Measurements from ENCODE around the gene FHIT. TPM values are rescaled to one million over a fixed set of nuclear protein-coding genes. Genes with fewer than 3 reads are reported as not detected.

FHIT gene
- total RNA-seq, 1 donor from 2014 or later: 23.8 TPM

DNA sequence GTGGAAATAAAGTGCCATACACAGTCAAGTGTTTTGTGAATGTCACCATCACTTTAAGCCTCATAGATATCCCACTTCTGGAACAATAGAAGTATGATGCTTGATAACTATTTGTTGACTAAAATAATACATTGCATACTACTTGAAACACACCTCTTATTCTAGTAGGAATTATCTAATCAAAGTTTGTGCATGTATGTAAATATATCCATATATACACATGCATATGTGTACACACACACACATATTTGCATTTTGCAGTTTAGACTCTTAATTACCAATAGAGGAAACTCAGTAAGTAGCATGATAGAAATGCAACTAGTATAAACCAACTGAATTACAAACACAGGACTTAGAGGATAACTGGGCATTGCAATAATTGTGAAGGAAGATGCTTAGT, 1084.1 kb downstream of the FHIT start:
- no peak overlapping the region for H3K4me3 Mint-ChIP-seq
- intact Hi-C loops (cut with micrococcal nuclease): no loop called here
- no peaks in the 10 kb centered on the region for H3K27me3 Mint-ChIP-seq
- no peaks in the 10 kb centered on the region for H3K36me3 Mint-ChIP-seq (ENCODE audit: low read depth)
- H3K27ac Mint-ChIP-seq: no peak overlapping the region
- H3K9me3 Mint-ChIP-seq: peaks cover 18% of the 10 kb centered on the region
- DNase-seq: no peak
- H3K4me1 Mint-ChIP-seq: peaks cover 2% of the 10 kb centered on the region

DNA sequence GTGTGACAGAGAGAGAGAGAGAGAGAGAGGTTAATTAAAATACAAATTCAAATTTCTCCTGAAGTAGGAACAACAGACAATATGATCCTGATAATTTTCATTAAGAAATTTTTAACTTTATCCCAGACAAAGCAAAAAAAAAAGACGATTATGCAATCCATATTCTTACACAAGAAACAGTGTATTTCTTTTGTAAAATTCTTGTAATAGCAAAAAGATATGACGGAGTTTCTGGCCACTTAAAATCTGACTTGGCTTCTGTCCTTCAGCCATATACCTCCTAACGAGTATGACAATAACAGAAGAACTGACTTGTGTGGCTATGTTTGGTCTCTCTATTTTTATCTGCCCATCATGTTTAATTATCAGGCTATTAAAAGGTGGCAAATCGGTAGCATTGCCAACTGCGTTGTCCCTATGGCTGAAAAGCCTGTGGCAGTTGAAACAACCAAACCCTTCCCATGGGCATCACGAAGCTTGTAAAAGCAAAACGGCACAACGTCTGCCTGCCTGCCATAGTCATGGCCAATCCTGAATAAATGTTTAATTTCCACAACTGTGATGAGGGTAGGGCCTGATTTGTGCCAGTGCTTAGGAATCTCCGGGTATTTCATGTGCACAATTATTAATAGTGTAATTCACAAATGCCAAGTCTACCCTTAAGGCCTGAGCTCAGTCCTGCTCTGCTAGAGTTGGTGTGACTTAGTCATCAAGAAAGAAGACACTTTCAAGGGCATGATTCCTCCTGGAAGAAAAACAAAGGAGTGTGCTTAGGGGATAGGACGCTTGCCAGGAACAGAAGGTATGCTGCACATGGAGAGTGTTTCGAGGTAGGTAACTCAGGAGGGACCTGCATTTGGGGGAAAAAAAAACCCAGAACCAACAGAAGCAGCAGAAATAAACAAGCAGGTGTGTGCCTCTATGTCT, 1090.2 kb downstream of the FHIT start:
- no peak for DNase-seq
- H3K27ac Mint-ChIP-seq: no peak overlapping the region
- peaks cover 11% of the 10 kb centered on the region for H3K9me3 Mint-ChIP-seq
- peaks cover 3% of the 10 kb centered on the region for H3K4me1 Mint-ChIP-seq
- H3K36me3 Mint-ChIP-seq (ENCODE audit: low read depth): no peaks in the 10 kb centered on the region
- H3K4me3 Mint-ChIP-seq: no peak overlapping the region
- no peaks in the 10 kb centered on the region for H3K27me3 Mint-ChIP-seq
- intact Hi-C loops (cut with micrococcal nuclease): no loop called here

GRCh38 chr3:60160111-60160821, 1091.0 kb downstream of the FHIT start:
- intact Hi-C loops (cut with micrococcal nuclease): no loop called here
- H3K36me3 Mint-ChIP-seq (ENCODE audit: low read depth): no peaks in the 10 kb centered on the region
- peaks cover 3% of the 10 kb centered on the region for H3K4me1 Mint-ChIP-seq
- DNase-seq: no peak
- H3K27ac Mint-ChIP-seq: no peak overlapping the region
- peaks cover 15% of the 10 kb centered on the region for H3K9me3 Mint-ChIP-seq
- no peaks in the 10 kb centered on the region for H3K27me3 Mint-ChIP-seq
- no peak overlapping the region for H3K4me3 Mint-ChIP-seq

GRCh38 chr3:60158035-60158434, 1093.2 kb downstream of the FHIT start:
- no peak for DNase-seq

GRCh38 chr3:60154011-60154410, 1097.2 kb downstream of the FHIT start:
- no peaks in the 10 kb centered on the region for H3K27me3 Mint-ChIP-seq

More at GRCh38 chr3:60158035-60158434, 1093.2 kb downstream of the FHIT start:
- Mint-ChIP-seq H3K27ac (no peak overlapping the region), H3K4me3 (no peak overlapping the region), H3K4me1 (peaks cover 3% of the 10 kb centered on the region), H3K36me3 (ENCODE audit: low read depth) (no peaks in the 10 kb centered on the region), H3K27me3 (no peaks in the 10 kb centered on the region), H3K9me3 (peaks cover 11% of the 10 kb centered on the region)
- intact Hi-C loops (cut with micrococcal nuclease): no loop called here

DNA sequence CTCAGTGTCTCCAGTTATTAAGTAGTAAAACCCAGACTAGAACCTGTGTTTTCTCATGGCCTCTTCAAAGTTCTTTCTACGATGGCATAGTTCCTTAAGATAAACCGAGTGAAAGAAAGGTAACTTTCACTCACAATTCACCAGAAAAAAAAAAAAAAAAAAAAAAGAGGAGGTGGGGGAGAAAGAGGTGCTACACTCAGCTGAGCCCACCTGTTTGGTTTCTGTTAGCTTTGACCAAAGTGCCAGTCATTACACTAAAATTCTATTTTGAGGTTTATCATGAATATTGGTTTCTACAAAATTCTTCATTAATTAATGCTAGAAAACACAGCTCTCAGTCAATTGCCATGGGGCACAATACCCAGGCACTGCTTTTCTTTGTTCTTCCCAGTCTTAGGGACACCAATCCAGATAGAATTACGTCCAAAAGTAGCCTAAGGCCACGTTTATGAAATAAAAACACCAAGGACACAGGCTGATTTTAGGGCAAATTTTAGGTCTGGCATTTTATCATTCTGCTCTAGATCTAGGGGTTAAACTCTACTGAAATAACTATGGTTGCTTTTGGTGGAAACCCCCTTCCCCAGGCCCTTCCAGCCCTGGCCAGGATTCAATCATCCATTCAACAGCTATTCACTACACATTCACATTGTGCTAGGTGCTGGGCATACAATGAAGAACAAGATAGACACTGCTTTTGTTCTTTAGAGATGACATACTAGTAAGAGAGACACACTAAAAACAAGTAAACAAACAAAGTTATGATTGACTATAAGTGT, 1097.8 kb downstream of the FHIT start:
- no peak overlapping the region for H3K27ac Mint-ChIP-seq
- H3K4me1 Mint-ChIP-seq: peaks cover 3% of the 10 kb centered on the region
- no peaks in the 10 kb centered on the region for H3K27me3 Mint-ChIP-seq
- peaks cover 15% of the 10 kb centered on the region for H3K9me3 Mint-ChIP-seq
- no peak overlapping the region for H3K4me3 Mint-ChIP-seq
- no peak for DNase-seq
- H3K36me3 Mint-ChIP-seq (ENCODE audit: low read depth): no peaks in the 10 kb centered on the region
- intact Hi-C loops (cut with micrococcal nuclease): no loop called here

More at GRCh38 chr3:60154011-60154410, 1097.2 kb downstream of the FHIT start:
- H3K4me3 Mint-ChIP-seq: no peak overlapping the region
- intact Hi-C loops (cut with micrococcal nuclease): no loop called here
- no peaks in the 10 kb centered on the region for H3K36me3 Mint-ChIP-seq (ENCODE audit: low read depth)
- peaks cover 12% of the 10 kb centered on the region for H3K9me3 Mint-ChIP-seq
- peaks cover 3% of the 10 kb centered on the region for H3K4me1 Mint-ChIP-seq
- no peak for DNase-seq
- no peak overlapping the region for H3K27ac Mint-ChIP-seq

DNA sequence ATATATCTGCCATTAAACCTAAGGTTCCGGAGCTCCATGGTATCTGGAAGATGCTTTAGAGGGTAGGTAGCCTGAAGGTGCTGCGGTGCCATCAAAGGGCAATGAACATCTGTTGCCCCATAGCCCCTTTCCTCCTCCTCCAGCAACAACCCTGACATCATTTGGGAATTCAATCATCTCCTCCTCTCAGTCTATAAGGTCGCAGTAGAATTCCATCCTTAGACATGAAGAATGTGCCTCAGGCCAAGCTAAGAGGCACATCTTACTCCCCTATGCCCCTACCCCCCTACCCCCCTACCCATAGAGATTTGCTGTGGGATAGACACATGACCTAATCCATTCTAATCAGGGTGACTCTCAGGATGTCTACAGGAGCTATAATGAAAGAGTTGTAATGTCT, 1101.8 kb downstream of the FHIT start:
- H3K4me1 Mint-ChIP-seq: peaks cover 5% of the 10 kb centered on the region
- H3K27me3 Mint-ChIP-seq: no peaks in the 10 kb centered on the region
- no peaks in the 10 kb centered on the region for H3K36me3 Mint-ChIP-seq (ENCODE audit: low read depth)
- intact Hi-C loops (cut with micrococcal nuclease): no loop called here
- H3K4me3 Mint-ChIP-seq: no peak overlapping the region
- peaks cover 8% of the 10 kb centered on the region for H3K9me3 Mint-ChIP-seq
- H3K27ac Mint-ChIP-seq: no peak overlapping the region
- no peak for DNase-seq

- H3K27ac Mint-ChIP-seq: no peak overlapping the region
- H3K27me3 Mint-ChIP-seq: no peaks in the 10 kb centered on the region
- peaks cover 5% of the 10 kb centered on the region for H3K4me1 Mint-ChIP-seq
- H3K9me3 Mint-ChIP-seq: peaks cover 8% of the 10 kb centered on the region
- intact Hi-C loops (cut with micrococcal nuclease): no loop called here
- H3K4me3 Mint-ChIP-seq: no peak overlapping the region
- DNase-seq: peak; percentile 68
- H3K36me3 Mint-ChIP-seq (ENCODE audit: low read depth): no peaks in the 10 kb centered on the region
Measured at GRCh38 chr3:60147249-60147950, 1103.9 kb downstream of the FHIT start.

DNA sequence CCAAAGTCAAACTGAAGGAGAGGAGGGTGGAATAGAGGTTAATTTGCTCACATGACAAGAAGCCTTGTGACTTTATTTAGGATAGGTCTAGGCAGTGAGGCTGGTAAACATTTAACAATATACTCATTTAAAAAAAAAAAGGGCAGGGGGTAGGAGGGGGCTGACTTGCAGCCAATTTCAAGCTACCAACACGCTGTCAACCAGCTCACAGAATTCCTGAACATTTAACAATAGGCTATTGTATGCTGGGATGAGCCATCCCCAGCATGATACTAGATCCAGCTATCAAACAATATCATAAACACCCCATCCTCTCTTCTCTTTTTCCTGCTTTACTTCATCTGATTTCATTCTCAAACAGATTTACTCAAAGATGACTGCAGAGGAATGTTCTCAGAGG, 1105.1 kb downstream of the FHIT start:
- Mint-ChIP-seq H3K4me1 (peaks cover 5% of the 10 kb centered on the region), H3K27me3 (no peaks in the 10 kb centered on the region), H3K36me3 (ENCODE audit: low read depth) (no peaks in the 10 kb centered on the region), H3K4me3 (no peak overlapping the region), H3K9me3 (peaks cover 3% of the 10 kb centered on the region), H3K27ac (no peak overlapping the region)
- intact Hi-C loops (cut with micrococcal nuclease): no loop called here
- DNase-seq: no peak

- Mint-ChIP-seq H3K9me3 (peaks cover 9% of the 10 kb centered on the region), H3K4me1 (peaks cover 8% of the 10 kb centered on the region), H3K4me3 (no peak overlapping the region), H3K36me3 (ENCODE audit: low read depth) (no peaks in the 10 kb centered on the region), H3K27ac (no peak overlapping the region), H3K27me3 (no peaks in the 10 kb centered on the region)
- intact Hi-C loops (cut with micrococcal nuclease): no loop called here
- DNase-seq: no peak
Measured at GRCh38 chr3:60144071-60144470, 1107.2 kb downstream of the FHIT start.

GRCh38 chr3:60142009-60142408, 1109.2 kb downstream of the FHIT start:
- intact Hi-C loops (cut with micrococcal nuclease): no loop called here
- Mint-ChIP-seq H3K27me3 (no peaks in the 10 kb centered on the region), H3K27ac (no peak overlapping the region), H3K9me3 (peaks cover 9% of the 10 kb centered on the region), H3K4me1 (peaks cover 4% of the 10 kb centered on the region), H3K36me3 (ENCODE audit: low read depth) (no peaks in the 10 kb centered on the region), H3K4me3 (no peak overlapping the region)
- DNase-seq: no peak

GRCh38 chr3:60140160-60140559, 1111.1 kb downstream of the FHIT start:
- no peaks in the 10 kb centered on the region for H3K27me3 Mint-ChIP-seq
- peaks cover 3% of the 10 kb centered on the region for H3K4me1 Mint-ChIP-seq
- H3K4me3 Mint-ChIP-seq: no peak overlapping the region

GRCh38 chr3:60136601-60137000, 1114.7 kb downstream of the FHIT start:
- Mint-ChIP-seq H3K27me3 (no peaks in the 10 kb centered on the region), H3K27ac (no peak overlapping the region), H3K4me1 (peaks cover 4% of the 10 kb centered on the region), H3K36me3 (ENCODE audit: low read depth) (no peaks in the 10 kb centered on the region), H3K4me3 (no peak overlapping the region), H3K9me3 (peaks cover 22% of the 10 kb centered on the region)
- intact Hi-C loops (cut with micrococcal nuclease): loop anchor here (5.0 kb wide), 1 partner anchor 34 kb away; no protein-coding TSS in a partner anchor
- DNase-seq: no peak

More at GRCh38 chr3:60140160-60140559, 1111.1 kb downstream of the FHIT start:
- DNase-seq: no peak
- intact Hi-C loops (cut with micrococcal nuclease): no loop called here
- no peaks in the 10 kb centered on the region for H3K36me3 Mint-ChIP-seq (ENCODE audit: low read depth)
- H3K9me3 Mint-ChIP-seq: peaks cover 22% of the 10 kb centered on the region
- no peak overlapping the region for H3K27ac Mint-ChIP-seq
